Effector memory CD4-positive, alpha-beta T cell (primary cell): Measurements from ENCODE around the gene PTPRK.
A peak's percentile ranks its signal among the peaks of the same experiment; 100 is the strongest.

ENCODE experiments used
- DNase-seq, 3 donors: peaks; one replicate each; pipeline ENCODE4 v3.0.0-alpha.2; 2020
- H3K27ac ChIP-seq: 2 replicates; pipeline ENCODE4 v1.7.0; 2013; ENCODE audit warnings: mild to moderate bottlenecking, low read length, moderate library complexity; ENCODE audit not compliant: insufficient read depth, poor library complexity, severe bottlenecking
- H3K27me3 ChIP-seq: replicated peaks from 2 replicates; pipeline ENCODE4 v1.7.0; 2013; ENCODE audit warnings: mild to moderate bottlenecking, low read length; ENCODE audit not compliant: insufficient read depth, control insufficient read depth, poor library complexity, severe bottlenecking
- H3K36me3 ChIP-seq: 2 replicates; pipeline ENCODE4 v1.7.0; 2013; ENCODE audit warnings: mild to moderate bottlenecking, low read length, moderate library complexity; ENCODE audit not compliant: control insufficient read depth, insufficient read depth
- H3K4me1 ChIP-seq: 2 replicates; pipeline ENCODE4 v1.7.0; 2013; ENCODE audit warnings: low read length, mild to moderate bottlenecking; ENCODE audit not compliant: control insufficient read depth, insufficient read depth, poor library complexity, severe bottlenecking
- H3K4me3 ChIP-seq: 2 replicates; pipeline ENCODE4 v1.7.0; 2013; ENCODE audit warnings: low read length, low read depth, mild to moderate bottlenecking; ENCODE audit not compliant: insufficient read depth, poor library complexity, severe bottlenecking
- H3K9me3 ChIP-seq: 2 replicates; pipeline ENCODE4 v1.7.0; 2013; ENCODE audit warnings: mild to moderate bottlenecking, low read length, moderate library complexity; ENCODE audit not compliant: control insufficient read depth

PTPRK gene

DNA sequence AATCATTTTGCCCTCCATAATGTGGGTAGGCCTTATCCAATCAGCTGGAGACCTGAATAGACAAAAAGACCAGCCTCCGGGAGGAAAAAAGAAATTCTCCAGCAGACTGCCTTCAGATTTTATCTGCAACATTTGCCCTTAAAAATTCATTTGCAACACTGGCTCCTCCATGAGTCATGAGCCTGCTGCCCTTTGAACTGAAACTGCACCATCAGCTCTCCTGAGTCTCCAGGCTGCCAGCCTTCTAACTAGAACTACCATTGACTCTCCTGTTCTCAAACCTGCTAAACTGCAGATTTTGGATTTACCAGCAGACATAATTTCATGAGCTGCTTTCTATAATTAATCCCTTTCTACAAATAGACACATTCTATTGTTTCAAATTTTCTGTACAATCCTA lies 395.7 kb downstream of the PTPRK start:
- Histone ChIP-seq H3K4me3 (no peak overlapping the region), H3K9me3 (no peaks in the 10 kb centered on the region), H3K4me1 (no peaks in the 10 kb centered on the region), H3K36me3 (no peaks in the 10 kb centered on the region), H3K27me3 (no peaks in the 10 kb centered on the region), H3K27ac (no peak overlapping the region)
- DNase-seq: no peak

- Histone ChIP-seq H3K4me3 (no peak overlapping the region), H3K36me3 (no peaks in the 10 kb centered on the region), H3K27ac (no peak overlapping the region), H3K9me3 (no peaks in the 10 kb centered on the region), H3K27me3 (no peaks in the 10 kb centered on the region), H3K4me1 (no peaks in the 10 kb centered on the region)
- no peak for DNase-seq
These were observed 398.8 kb downstream of the PTPRK start for GRCh38 chr6:128121610-128122009.

DNA sequence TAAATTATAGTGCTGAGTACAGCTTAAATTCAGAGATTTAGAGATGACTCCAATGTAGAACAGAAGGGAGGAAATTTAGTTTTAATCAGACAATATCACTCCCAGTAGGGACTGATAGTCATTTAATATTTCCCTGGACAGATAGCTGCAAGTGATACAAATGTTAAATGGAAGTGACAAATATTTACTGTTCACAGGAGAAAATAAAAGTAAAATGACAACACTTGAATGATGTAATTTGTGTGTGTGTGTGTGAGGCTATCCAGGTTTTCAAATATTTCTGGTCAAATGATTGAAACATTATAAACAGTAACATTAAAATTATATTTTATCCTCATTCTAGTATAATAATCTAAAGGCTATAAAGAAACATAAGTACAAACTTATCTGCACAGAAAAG lies 399.2 kb downstream of the PTPRK start:
- DNase-seq: no peak
- Histone ChIP-seq H3K27ac (no peak overlapping the region), H3K36me3 (no peaks in the 10 kb centered on the region), H3K4me1 (no peaks in the 10 kb centered on the region), H3K27me3 (no peaks in the 10 kb centered on the region), H3K4me3 (no peak overlapping the region), H3K9me3 (no peaks in the 10 kb centered on the region)

- no peak overlapping the region for H3K4me3 ChIP-seq
- no peaks in the 10 kb centered on the region for H3K36me3 ChIP-seq
- H3K9me3 ChIP-seq: no peaks in the 10 kb centered on the region
- no peaks in the 10 kb centered on the region for H3K27me3 ChIP-seq
- H3K27ac ChIP-seq: no peak overlapping the region
- DNase-seq: no peak
- H3K4me1 ChIP-seq: no peaks in the 10 kb centered on the region
These were observed 402.0 kb downstream of the PTPRK start for GRCh38 chr6:128118401-128118800.

DNA sequence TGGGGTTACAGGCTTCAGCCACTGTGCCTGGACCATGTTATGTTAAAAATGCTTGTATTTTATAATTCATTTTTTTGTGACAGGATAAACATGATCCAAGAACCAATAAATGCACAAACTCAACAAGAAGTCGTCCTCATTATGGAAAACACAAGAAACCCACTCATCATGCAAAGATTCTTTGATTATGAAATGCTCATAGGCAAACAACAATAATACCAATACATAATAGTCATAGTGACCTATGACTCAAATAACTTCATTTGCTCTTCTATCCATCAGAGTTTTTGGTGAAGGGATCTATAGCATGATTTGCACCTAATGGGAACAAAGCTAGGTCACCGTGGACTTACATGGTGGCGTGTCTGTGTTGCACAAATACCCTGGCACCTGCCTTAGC lies 402.5 kb downstream of the PTPRK start:
- no peaks in the 10 kb centered on the region for H3K36me3 ChIP-seq
- no peaks in the 10 kb centered on the region for H3K9me3 ChIP-seq
- H3K4me3 ChIP-seq: no peak overlapping the region
- no peak overlapping the region for H3K27ac ChIP-seq
- no peaks in the 10 kb centered on the region for H3K27me3 ChIP-seq
- no peaks in the 10 kb centered on the region for H3K4me1 ChIP-seq
- no peak for DNase-seq

GRCh38 chr6:128114164-128114563 lies 406.2 kb downstream of the PTPRK start:
- Histone ChIP-seq H3K27ac (no peak overlapping the region), H3K27me3 (no peaks in the 10 kb centered on the region), H3K36me3 (no peaks in the 10 kb centered on the region), H3K4me3 (no peak overlapping the region), H3K9me3 (no peaks in the 10 kb centered on the region), H3K4me1 (no peaks in the 10 kb centered on the region)
- no peak for DNase-seq

DNA sequence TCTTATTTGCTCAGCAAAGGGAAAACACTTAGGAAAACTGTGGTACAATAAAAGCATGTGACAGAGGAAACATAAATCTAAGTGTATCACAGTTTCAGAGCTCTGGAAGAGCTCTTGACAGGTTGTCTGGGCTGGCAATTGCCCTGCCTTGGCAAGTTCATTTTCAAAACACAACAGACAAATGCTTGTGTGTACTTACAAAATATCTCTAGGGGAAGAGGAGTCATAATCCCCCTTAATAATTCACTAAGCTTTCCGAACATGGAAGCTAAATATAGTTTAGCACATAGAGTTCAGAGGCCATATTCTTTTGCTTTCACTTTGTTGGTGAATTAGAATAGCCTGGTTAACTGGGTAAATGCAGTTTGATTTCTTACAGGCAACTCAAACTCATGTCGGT lies 407.9 kb downstream of the PTPRK start:
- no peak for DNase-seq
- H3K9me3 ChIP-seq: no peaks in the 10 kb centered on the region
- H3K36me3 ChIP-seq: no peaks in the 10 kb centered on the region
- H3K4me1 ChIP-seq: no peaks in the 10 kb centered on the region
- no peaks in the 10 kb centered on the region for H3K27me3 ChIP-seq
- no peak overlapping the region for H3K27ac ChIP-seq
- H3K4me3 ChIP-seq: peak overlapping the region; percentile 14

- no peaks in the 10 kb centered on the region for H3K4me1 ChIP-seq
- no peak overlapping the region for H3K27ac ChIP-seq
- DNase-seq: no peak
- H3K9me3 ChIP-seq: no peaks in the 10 kb centered on the region
- no peaks in the 10 kb centered on the region for H3K36me3 ChIP-seq
- H3K27me3 ChIP-seq: no peaks in the 10 kb centered on the region
- no peak overlapping the region for H3K4me3 ChIP-seq
These were observed 409.3 kb downstream of the PTPRK start for GRCh38 chr6:128111096-128111495.

- Histone ChIP-seq H3K4me3 (no peak overlapping the region), H3K27ac (no peak overlapping the region), H3K9me3 (no peaks in the 10 kb centered on the region), H3K27me3 (no peaks in the 10 kb centered on the region), H3K4me1 (no peaks in the 10 kb centered on the region), H3K36me3 (no peaks in the 10 kb centered on the region)
- DNase-seq: no peak
These were observed 412.7 kb downstream of the PTPRK start for GRCh38 chr6:128107682-128108081.

DNA sequence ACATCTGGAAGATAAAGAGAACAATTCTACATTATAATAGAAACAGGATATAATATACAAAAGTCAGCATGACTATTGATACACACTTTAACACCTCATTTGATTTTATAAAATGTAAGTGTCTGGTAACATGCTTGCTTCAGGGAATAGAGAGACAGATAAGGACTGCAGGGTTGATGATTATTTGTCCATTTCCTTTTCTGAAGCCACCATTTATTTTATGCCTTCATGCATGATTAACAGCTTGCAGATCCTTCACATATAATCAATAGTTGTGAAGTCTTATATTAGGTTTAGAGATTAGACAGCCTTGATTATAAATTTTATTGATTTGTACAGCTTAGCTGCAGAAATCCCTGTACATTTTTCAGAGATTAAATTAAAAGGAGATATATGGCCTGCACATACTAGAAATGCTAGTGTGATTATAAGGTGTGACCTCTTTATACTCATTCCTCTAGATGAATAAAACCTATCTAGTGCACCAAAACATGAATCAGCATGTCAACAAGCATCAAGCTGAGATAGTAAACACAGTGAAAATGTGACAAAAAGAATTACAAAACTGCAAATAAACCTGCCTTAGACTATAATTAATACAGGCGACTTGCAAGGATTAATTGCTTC lies 420.7 kb downstream of the PTPRK start:
- Histone ChIP-seq H3K4me1 (no peaks in the 10 kb centered on the region), H3K9me3 (no peaks in the 10 kb centered on the region), H3K36me3 (no peaks in the 10 kb centered on the region), H3K4me3 (no peak overlapping the region), H3K27me3 (no peaks in the 10 kb centered on the region), H3K27ac (no peak overlapping the region)
- DNase-seq: no peak
